ENCODE data around the gene DUXB. TPM values are rescaled to one million over a fixed set of nuclear protein-coding genes. Genes with fewer than 3 reads are reported as not detected.

The DUXB gene
- not detected in 2 replicates for polyA plus RNA-seq

GRCh38 chr16:75701361-75701760 is at the start of gene DUXB:
Gene DUXB, minus strand, starts transcription at chr16:75701461. Its CDS starts 43 bp downstream, at chr16:75701418.

GRCh38 chr16:75726390-75726789 is 25.1 kb upstream of the DUXB start, which contains the start of gene CPHXL:
Gene CPHXL, minus strand, starts transcription at chr16:75726490. Its CDS starts 48 bp downstream, at chr16:75726442.

GRCh38 chr16:75676909-75677308 is 24.4 kb downstream of the DUXB start, which contains the start of gene CPHXL2:
Gene CPHXL2, minus strand, starts transcription at chr16:75677009. Its CDS starts 10 bp downstream, at chr16:75676999.

GRCh38 chr16:75647492-75648264 is 53.6 kb downstream of the DUXB start, which contains the start of the genes KARS1 and TERF2IP:
Gene KARS1, minus strand, starts transcription at chr16:75647665. Its CDS starts 26 bp downstream, at chr16:75647639.
Gene TERF2IP, plus strand, starts transcription at chr16:75647773. Its CDS starts 110 bp downstream, at chr16:75647883.

Other genes with a start within 250 kb of the DUXB start
- gene TMEM170A, start 236.8 kb downstream of the DUXB start, polyA plus RNA-seq, result 32.0 and 36.9 TPM in 2 replicates
- 0.07 TPM in 1 of 2 replicates, not detected in the other for gene CHST6, start 206.0 kb downstream of the DUXB start, polyA plus RNA-seq
- gene CHST5, start 165.4 kb downstream of the DUXB start, polyA plus RNA-seq, result 0.14 TPM in 1 of 2 replicates, not detected in the other
- 6.5 and 8.3 TPM in 2 replicates for gene TMEM231, start 145.2 kb downstream of the DUXB start, polyA plus RNA-seq
- 3,090 and 3,287 TPM in 2 replicates for gene GABARAPL2, start 135.1 kb downstream of the DUXB start, polyA plus RNA-seq
- gene ADAT1, start 78.2 kb downstream of the DUXB start, polyA plus RNA-seq, result 5.4 and 8.0 TPM in 2 replicates
- 80.5 and 116 TPM in 2 replicates for gene KARS1, start 53.8 kb downstream of the DUXB start, polyA plus RNA-seq
- gene TERF2IP, start 53.7 kb downstream of the DUXB start, polyA plus RNA-seq, result 180 and 205 TPM in 2 replicates
- not detected in 2 replicates for gene CPHXL2, start 24.5 kb downstream of the DUXB start, polyA plus RNA-seq
- not detected in 2 replicates for gene CPHXL, start 25.0 kb upstream of the DUXB start, polyA plus RNA-seq

All from Purkinje cell (primary cell).